Measurements from ENCODE around the gene APLP2. TPM values are rescaled to one million over a fixed set of nuclear protein-coding genes. Genes with fewer than 3 reads are reported as not detected.

The APLP2 gene
- total and polyA plus RNA-seq, 2 of the 13 experiments (the other 11 are each of a cell fraction or from before 2014, with no cell fraction given): 315 to 594 TPM

- no peak for TF ChIP-seq HBP1 (CRISPR knock-in tag; IDR thresholded peaks at IDR 0.05; ENCODE audit: low read depth)
- TF ChIP-seq ZC3H13 (CRISPR knock-in tag; IDR thresholded peaks at IDR 0.05): no peak
- no peak for TF ChIP-seq ZNF790 (CRISPR knock-in tag; IDR thresholded peaks at IDR 0.05; ENCODE audit: borderline replicate concordance)
- TF ChIP-seq ZNF543 (CRISPR knock-in tag; IDR thresholded peaks at IDR 0.05): no peak
- TF ChIP-seq SETDB1 (CRISPR knock-in tag; IDR thresholded peaks at IDR 0.05; ENCODE audit: borderline replicate concordance): no peak
- TF ChIP-seq, protein P1, sequence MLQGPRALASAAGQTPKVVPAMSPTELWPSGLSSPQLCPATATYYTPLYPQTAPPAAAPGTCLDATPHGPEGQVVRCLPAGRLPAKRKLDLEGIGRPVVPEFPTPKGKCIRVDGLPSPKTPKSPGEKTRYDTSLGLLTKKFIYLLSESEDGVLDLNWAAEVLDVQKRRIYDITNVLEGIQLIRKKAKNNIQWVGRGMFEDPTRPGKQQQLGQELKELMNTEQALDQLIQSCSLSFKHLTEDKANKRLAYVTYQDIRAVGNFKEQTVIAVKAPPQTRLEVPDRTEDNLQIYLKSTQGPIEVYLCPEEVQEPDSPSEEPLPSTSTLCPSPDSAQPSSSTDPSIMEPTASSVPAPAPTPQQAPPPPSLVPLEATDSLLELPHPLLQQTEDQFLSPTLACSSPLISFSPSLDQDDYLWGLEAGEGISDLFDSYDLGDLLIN (CRISPR knock-in tag; IDR thresholded peaks at IDR 0.05; ENCODE audit: borderline replicate concordance): no peak
- no peak for TF ChIP-seq ZNF317 (CRISPR knock-in tag; IDR thresholded peaks at IDR 0.05)
- no peak for TF ChIP-seq HNRNPUL1 (IDR thresholded peaks at IDR 0.05; ENCODE audit: low read depth, low read length)
- TF ChIP-seq, protein P2, sequence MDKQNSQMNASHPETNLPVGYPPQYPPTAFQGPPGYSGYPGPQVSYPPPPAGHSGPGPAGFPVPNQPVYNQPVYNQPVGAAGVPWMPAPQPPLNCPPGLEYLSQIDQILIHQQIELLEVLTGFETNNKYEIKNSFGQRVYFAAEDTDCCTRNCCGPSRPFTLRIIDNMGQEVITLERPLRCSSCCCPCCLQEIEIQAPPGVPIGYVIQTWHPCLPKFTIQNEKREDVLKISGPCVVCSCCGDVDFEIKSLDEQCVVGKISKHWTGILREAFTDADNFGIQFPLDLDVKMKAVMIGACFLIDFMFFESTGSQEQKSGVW (CRISPR knock-in tag; IDR thresholded peaks at IDR 0.05; ENCODE audit: borderline replicate concordance): no peak
- no peak for TF ChIP-seq PHF20 (CRISPR knock-in tag; IDR thresholded peaks at IDR 0.05)
- no peak for TF ChIP-seq ZNF552 (CRISPR knock-in tag; IDR thresholded peaks at IDR 0.05; ENCODE audit: borderline replicate concordance)
- TF ChIP-seq ZNF850 (CRISPR knock-in tag; conservative IDR thresholded peaks at IDR 0.05): no peak
- TF ChIP-seq FOXA3 (CRISPR knock-in tag; IDR thresholded peaks at IDR 0.05): peak; percentile 58
- no peak for TF ChIP-seq SUZ12 (IDR thresholded peaks at IDR 0.05; ENCODE audit: low read depth, low read length)
- peak; percentile 37; the same call in 1 of the 2 replicates for TF ChIP-seq HNF4G (IDR thresholded peaks at IDR 0.05; ENCODE audit: borderline replicate concordance, low read depth, low read length)
- no peak for TF ChIP-seq HNF4G (CRISPR knock-in tag; IDR thresholded peaks at IDR 0.05; ENCODE audit: borderline replicate concordance, low read depth)
- no peak for TF ChIP-seq RFXAP (CRISPR knock-in tag; IDR thresholded peaks at IDR 0.05; ENCODE audit: borderline replicate concordance)
- TF ChIP-seq MLXIP (CRISPR knock-in tag; IDR thresholded peaks at IDR 0.05; ENCODE audit: borderline replicate concordance): no peak
- no peak for TF ChIP-seq YEATS4 (CRISPR knock-in tag; IDR thresholded peaks at IDR 0.05; ENCODE audit: borderline replicate concordance)
- TF ChIP-seq RORA (CRISPR knock-in tag; IDR thresholded peaks at IDR 0.05): no peak
- TF ChIP-seq ZBTB2 (CRISPR knock-in tag; IDR thresholded peaks at IDR 0.05; ENCODE audit: low read depth): no peak
- TF ChIP-seq ZSCAN9 (CRISPR knock-in tag; IDR thresholded peaks at IDR 0.05; ENCODE audit: borderline replicate concordance): 0 out of 2 replicates have a peak, but pooled peaks have one; percentile 18
- TF ChIP-seq ZSCAN12 (CRISPR knock-in tag; IDR thresholded peaks at IDR 0.05): no peak
Observed at GRCh38 chr11:130129922-130130321, 60.2 kb downstream of the APLP2 start (continued).

Data from HepG2 (cell line).